Sigmoid colon (tissue), 4 donors: Measurements from ENCODE around the gene SWSAP1.

Experiments used
- POLR2A ChIP-seq, 2 donors: fragments of 450-650 bp; IDR thresholded peaks; one replicate each; pipeline ENCODE4 v1.6.1; 2016; ENCODE audit warnings: antibody characterized with exemption in 2 of 2, mild to moderate bottlenecking in 2 of 2, moderate library complexity in 2 of 2
- POLR2AphosphoS5 ChIP-seq, 4 donors: sonication (generic); formaldehyde crosslinking; IDR thresholded peaks; one replicate each; pipeline ENCODE4 v1.6.1; 2017; ENCODE audit warnings: antibody characterized with exemption in 4 of 4

DNA sequence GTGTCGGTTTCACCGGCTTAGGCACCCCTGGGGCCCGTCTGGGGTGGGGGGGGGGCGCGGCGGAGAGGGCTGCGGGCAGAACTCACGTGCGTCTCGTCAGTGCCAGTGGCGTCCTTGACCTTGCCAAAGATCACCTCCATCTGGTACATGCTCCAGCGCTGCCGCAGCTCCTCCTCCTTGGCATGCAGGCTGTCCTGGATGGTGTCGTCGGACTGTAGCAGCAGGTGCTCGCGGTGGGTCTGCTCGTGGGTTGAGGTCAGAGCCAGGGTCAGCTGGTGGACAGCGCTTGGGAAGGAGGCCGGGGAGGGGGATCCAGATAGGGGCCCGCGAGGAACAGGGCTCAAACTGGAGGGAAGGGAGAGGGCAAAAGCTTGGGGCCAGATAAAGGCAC is 49.3 kb downstream of the SWSAP1 start:
- no peak for TF ChIP-seq POLR2A (IDR thresholded peaks at IDR 0.05)
- TF ChIP-seq POLR2AphosphoS5 (IDR thresholded peaks at IDR 0.05), result no peak
